D721Med (cell line): Measurements from ENCODE around the gene LRP1B.

Source experiments
- DNase-seq: peaks from one replicate; pipeline ENCODE4 v3.0.0; 2011; ENCODE audit warnings: low spot score; ENCODE audit not compliant: insufficient read length
- FAIRE-seq: peaks from 2 replicates; lab custom pipeline; 2011; peaks lifted over from hg19 to GRCh38; lab: Jason Lieb, UNC
- CTCF ChIP-seq: IDR thresholded peaks from 2 replicates; pipeline ENCODE4 v1.5.1; 2012; ENCODE audit warnings: mild to moderate bottlenecking, control low read depth; ENCODE audit not compliant: insufficient read depth; ENCODE audit errors: missing control alignments

The LRP1B gene

GRCh38 chr2:141021611-141022010 lies 1109.2 kb downstream of the LRP1B start:
- DNase-seq (no peak), FAIRE-seq (no peak)
- TF ChIP-seq CTCF, result no peak

GRCh38 chr2:141021109-141021508 lies 1109.7 kb downstream of the LRP1B start:
- no peak for TF ChIP-seq CTCF
- DNase-seq, result no peak
- FAIRE-seq, result no peak

GRCh38 chr2:141020346-141020745 lies 1110.5 kb downstream of the LRP1B start:
- no peak for TF ChIP-seq CTCF
- DNase-seq (no peak), FAIRE-seq (no peak)

GRCh38 chr2:141015341-141016047 lies 1115.3 kb downstream of the LRP1B start:
- FAIRE-seq, result no peak
- DNase-seq, result no peak
- no peak for TF ChIP-seq CTCF

- TF ChIP-seq CTCF, result no peak
- no peak for FAIRE-seq
- no peak for DNase-seq
Observed at GRCh38 chr2:141003967-141004657, 1126.7 kb downstream of the LRP1B start.

GRCh38 chr2:141001750-141002149 lies 1129.1 kb downstream of the LRP1B start:
- no peak for DNase-seq
- FAIRE-seq, result no peak
- no peak for TF ChIP-seq CTCF

- FAIRE-seq, result no peak
- no peak for TF ChIP-seq CTCF
Observed at GRCh38 chr2:140998577-140998976, 1132.2 kb downstream of the LRP1B start.

More at GRCh38 chr2:140998577-140998976, 1132.2 kb downstream of the LRP1B start:
- DNase-seq, result no peak
